GM23338 (cell line): ENCODE measurements around the gene FBXO28. TPM values are rescaled to one million over a fixed set of nuclear protein-coding genes. Genes with fewer than 3 reads are reported as not detected.

Source experiments
- ATAC-seq: fragments of 200-7000 bp; cut with Tn5 transposase; 3 replicates; pipeline ENCODE4 v1.9.1; 2020
- DNase-seq: peaks from one replicate; pipeline ENCODE4 v3.0.0-alpha.2; 2015; ENCODE audit warnings: low spot score
- H2AFZ ChIP-seq: fragments of 200-600 bp; sonication (generic); 2 replicates; pipeline ENCODE4 v1.8.0; 2016; ENCODE audit warnings: antibody characterized with exemption, mild to moderate bottlenecking, moderate library complexity
- H3F3A ChIP-seq: fragments of 200-600 bp; sonication (generic); replicated peaks from 2 replicates; pipeline ENCODE4 v1.8.0; 2017; ENCODE audit warnings: antibody characterized with exemption, mixed run types, low read depth
- H3K27ac ChIP-seq: fragments of 200-600 bp; sonication (generic); 2 replicates; pipeline ENCODE4 v1.6.1; 2016; ENCODE audit warnings: low read depth
- H3K27me3 ChIP-seq: fragments of 200-600 bp; sonication (generic); 2 replicates; pipeline ENCODE4 v1.8.0; 2016; ENCODE audit warnings: mild to moderate bottlenecking, mixed run types, moderate library complexity; ENCODE audit not compliant: insufficient read depth
- H3K36me3 ChIP-seq: fragments of 200-600 bp; sonication (generic); 2 replicates; pipeline ENCODE4 v1.8.0; 2016; ENCODE audit warnings: mild to moderate bottlenecking; ENCODE audit not compliant: insufficient read depth
- H3K4me1 ChIP-seq: fragments of 200-600 bp; sonication (generic); 2 replicates; pipeline ENCODE4 v1.8.0; 2016; ENCODE audit warnings: mild to moderate bottlenecking, moderate library complexity; ENCODE audit not compliant: insufficient read depth
- H3K4me2 ChIP-seq: fragments of 200-600 bp; sonication (generic); 2 replicates; pipeline ENCODE4 v1.7.1; 2017; ENCODE audit warnings: mixed run types
- H3K4me3 ChIP-seq: fragments of 200-600 bp; sonication (generic); 2 replicates; pipeline ENCODE4 v1.6.1; 2016; ENCODE audit warnings: mixed run types
- H3K79me2 ChIP-seq: fragments of 200-600 bp; sonication (generic); replicated peaks from 2 replicates; pipeline ENCODE4 v1.8.0; 2017; ENCODE audit warnings: mild to moderate bottlenecking; ENCODE audit not compliant: insufficient read depth
- H3K9me2 ChIP-seq: fragments of 200-600 bp; sonication (generic); 2 replicates; pipeline ENCODE4 v1.8.0; 2017; ENCODE audit not compliant: insufficient read depth
- H4K20me1 ChIP-seq: fragments of 200-600 bp; sonication (generic); replicated peaks from 2 replicates; pipeline ENCODE4 v1.8.0; 2017; ENCODE audit warnings: mild to moderate bottlenecking; ENCODE audit not compliant: insufficient read depth
- H3K27ac Mint-ChIP-seq: 2 replicates; pipeline ENCODE4 v1.8.0; 2020; ENCODE audit warnings: inconsistent platforms, mild to moderate bottlenecking, moderate library complexity, mixed read lengths
- H3K27me3 Mint-ChIP-seq: 3 replicates; pipeline ENCODE4 v1.8.0; 2022; ENCODE audit warnings: low read depth, mild to moderate bottlenecking, moderate library complexity, mixed read lengths, inconsistent platforms; ENCODE audit not compliant: insufficient read depth, poor library complexity
- H3K36me3 Mint-ChIP-seq: 3 replicates; pipeline ENCODE4 v1.8.0; 2021; ENCODE audit warnings: low read depth, mild to moderate bottlenecking, inconsistent platforms, moderate library complexity, mixed read lengths
- H3K4me1 Mint-ChIP-seq: 3 replicates; pipeline ENCODE4 v1.8.0; 2020; ENCODE audit warnings: mild to moderate bottlenecking, inconsistent platforms, mixed read lengths
- H3K4me3 Mint-ChIP-seq: 3 replicates; pipeline ENCODE4 v1.8.0; 2021; ENCODE audit warnings: moderate library complexity, mild to moderate bottlenecking, inconsistent platforms, mixed read lengths
- H3K9me3 Mint-ChIP-seq: 3 replicates; pipeline ENCODE4 v1.8.0; 2020; ENCODE audit warnings: moderate library complexity, mild to moderate bottlenecking, inconsistent platforms, mixed read lengths
- CREB1 ChIP-seq: fragments of 250-450 bp; sonication (Bioruptor Pico); IDR thresholded peaks from 2 replicates; pipeline ENCODE4 v1.5.0; 2020; ENCODE audit warnings: low read depth, mild to moderate bottlenecking, moderate library complexity
- CTCF ChIP-seq, 2 experiments: fragments of 200-600 bp in 1 of 2; sonication (generic) in 1 of 2; conservative IDR thresholded peaks; 2 replicates each; pipeline versions ENCODE4 v1.5.1 to v1.6.1; 2016 to 2017; ENCODE audit warnings: antibody characterized with exemption in 2 of 2, low read depth in 2 of 2, mild to moderate bottlenecking in 2 of 2, moderate library complexity in 1 of 2
- ETS1 ChIP-seq: IDR thresholded peaks from 2 replicates; pipeline ENCODE4 v1.6.1; 2016; ENCODE audit warnings: antibody characterized with exemption
- EZH2 ChIP-seq: fragments of 200-600 bp; sonication (generic); IDR thresholded peaks from one replicate; pipeline ENCODE4 v1.8.0; 2017; ENCODE audit warnings: antibody characterized with exemption, mild to moderate bottlenecking, low read depth; ENCODE audit not compliant: unreplicated experiment
- EZH2phosphoT487 ChIP-seq: fragments of 200-600 bp; sonication (generic); IDR thresholded peaks from one replicate; pipeline ENCODE4 v1.8.1; 2018; ENCODE audit warnings: antibody characterized with exemption; ENCODE audit not compliant: unreplicated experiment
- JUNB ChIP-seq: IDR thresholded peaks from one replicate; pipeline ENCODE4 v1.6.1; 2016; ENCODE audit warnings: antibody characterized with exemption; ENCODE audit not compliant: unreplicated experiment
- POLR2AphosphoS5 ChIP-seq: IDR thresholded peaks from 2 replicates; pipeline ENCODE4 v1.6.1; 2016; ENCODE audit warnings: antibody characterized with exemption, low read depth
- STAT1 ChIP-seq: IDR thresholded peaks from one replicate; pipeline ENCODE4 v1.6.1; 2016; ENCODE audit warnings: antibody characterized with exemption; ENCODE audit not compliant: unreplicated experiment
- ZNF331 ChIP-seq: fragments of 250-450 bp; sonication (Bioruptor Pico); IDR thresholded peaks from 2 replicates; pipeline ENCODE4 v1.5.0; 2020; ENCODE audit warnings: low read depth, mild to moderate bottlenecking, moderate library complexity
- ZNF462 ChIP-seq: fragments of 250-450 bp; sonication (Bioruptor Pico); IDR thresholded peaks from 2 replicates; pipeline ENCODE4 v1.5.0; 2020; ENCODE audit warnings: mild to moderate bottlenecking, moderate library complexity
- polyA plus RNA-seq: library from polyadenylated mRNA; unstranded; fragments of >200 nt; fragmentation: Nextera tagmentation; extraction: Ambion mirVana; gene quantifications from 2 replicates; pipeline ENCODE4 v1.2.1, GENCODE V29; 2016
- total RNA-seq: library from RNA; depleted of rRNA; stranded (reverse); fragments of >200 nt; shearing (Covaris generic); gene quantifications from 2 replicates; pipeline ENCODE4 v1.2.3, GENCODE V29; 2014

The FBXO28 gene
- total and polyA plus RNA-seq, 2 experiments from 2014 or later = 16.9 to 45.2 TPM

- TF ChIP-seq EZH2phosphoT487 = no peak
- TF ChIP-seq POLR2AphosphoS5 = no peak
- TF ChIP-seq ZNF331 (CRISPR knock-in tag) = no peak
- no peak for TF ChIP-seq ETS1
- no peak for TF ChIP-seq CTCF (conservative IDR thresholded peaks at IDR 0.05; ENCODE audit: low read depth in 2 of 2)
Measured at GRCh38 chr1:224090116-224090515, 23.8 kb upstream of the FBXO28 start (continued).

- Histone ChIP-seq H3K4me2 (no peak overlapping the region), H3K4me1 (no peaks in the 10 kb centered on the region), H2AFZ (no peak overlapping the region), H3K4me3 (no peak overlapping the region), H3K79me2 (no peaks in the 10 kb centered on the region), H4K20me1 (no peaks in the 10 kb centered on the region), H3K36me3 (no peaks in the 10 kb centered on the region), H3K27me3 (no peaks in the 10 kb centered on the region), H3K9me2 (no peaks in the 10 kb centered on the region; the same call in 1 of the 2 replicates), H3K27ac (no peak overlapping the region), H3F3A (0 out of 2 replicates have a peak, but pooled peaks cover 4% of the 10 kb centered on the region)
- no peaks in the 10 kb centered on the region; the same call in 2 of the 3 replicates for H3K9me3 Mint-ChIP-seq
- H3K27ac Mint-ChIP-seq = no peak overlapping the region
- peaks cover 6% of the 10 kb centered on the region for H3K27me3 Mint-ChIP-seq
- DNase-seq = no peak
- no peak overlapping the region for H3K4me3 Mint-ChIP-seq
- no peaks in the 10 kb centered on the region for H3K4me1 Mint-ChIP-seq
- ATAC-seq = no peak
- H3K36me3 Mint-ChIP-seq = no peaks in the 10 kb centered on the region
- no peak for TF ChIP-seq JUNB
- TF ChIP-seq ZNF462 (CRISPR knock-in tag) = no peak
- no peak for TF ChIP-seq STAT1
- no peak for TF ChIP-seq EZH2
- no peak for TF ChIP-seq CTCF (conservative IDR thresholded peaks at IDR 0.05; ENCODE audit: low read depth in 2 of 2)
- TF ChIP-seq CREB1 (CRISPR knock-in tag) = no peak
- no peak for TF ChIP-seq EZH2phosphoT487
- TF ChIP-seq POLR2AphosphoS5 = no peak
Measured at GRCh38 chr1:224092111-224092510, 21.8 kb upstream of the FBXO28 start.
